OCI-LY7 (cell line): ENCODE measurements around the gene SETD3. TPM values are rescaled to one million over a fixed set of nuclear protein-coding genes. Genes with fewer than 3 reads are reported as not detected.

Experiments
- BruUV-seq: library from RNA; stranded (reverse); fragments of 400-500 nt; replicated peaks from 2 replicates; lab custom pipeline; 2021; lab: Mats Ljungman, UMichigan
- CTCF ChIA-PET: fragments of 300-600 bp; sonication (Branson Sonifier 250); formaldehyde crosslinking; loops from one replicate; lab custom pipeline; 2022; ENCODE audit warnings: antibody characterized with exemption; ENCODE audit not compliant: unreplicated experiment; lab: Charles Lee
- POLR2A ChIA-PET: fragments of 300-600 bp; sonication (Branson Sonifier 250); formaldehyde crosslinking; loops from one replicate; lab custom pipeline; 2022; ENCODE audit warnings: antibody characterized with exemption; lab: Charles Lee
- DNase-seq: peaks from one replicate; pipeline ENCODE4 v3.0.0-alpha.2; 2015; ENCODE audit warnings: low spot score
- H2AFZ ChIP-seq: fragments of 200-600 bp; sonication (generic), shearing (Covaris generic); 2 replicates; pipeline ENCODE4 v1.6.1; 2014; ENCODE audit warnings: mild to moderate bottlenecking, antibody characterized with exemption, low read length, moderate library complexity
- H3K27ac ChIP-seq: fragments of 200-600 bp; sonication (generic); 2 replicates; pipeline ENCODE4 v1.5.1; 2014; ENCODE audit warnings: mixed run types, low read depth, mild to moderate bottlenecking, moderate library complexity, low read length, inconsistent platforms; ENCODE audit not compliant: poor library complexity, severe bottlenecking
- H3K36me3 ChIP-seq: fragments of 200-600 bp; sonication (generic); 2 replicates; pipeline ENCODE4 v1.6.1; 2014; ENCODE audit warnings: mild to moderate bottlenecking, antibody characterized with exemption, low read length, moderate library complexity, mixed read lengths; ENCODE audit not compliant: insufficient read depth
- H3K4me1 ChIP-seq: fragments of 200-600 bp; sonication (generic); 2 replicates; pipeline ENCODE4 v1.5.1; 2014; ENCODE audit warnings: mild to moderate bottlenecking, low read length; ENCODE audit not compliant: insufficient read depth, poor library complexity, severe bottlenecking
- H3K4me2 ChIP-seq: fragments of 200-600 bp; sonication (generic); 2 replicates; pipeline ENCODE4 v1.6.1; 2014; ENCODE audit warnings: mild to moderate bottlenecking, low read length
- H3K4me3 ChIP-seq: fragments of 200-600 bp; sonication (generic); 2 replicates; pipeline ENCODE4 v1.5.1; 2014; ENCODE audit warnings: mild to moderate bottlenecking, low read depth, low read length; ENCODE audit not compliant: poor library complexity, severe bottlenecking
- H3K79me2 ChIP-seq: fragments of 200-600 bp; sonication (generic); 2 replicates; pipeline ENCODE4 v1.6.1; 2016; ENCODE audit warnings: low read depth, mild to moderate bottlenecking, low read length, moderate library complexity, mixed read lengths; ENCODE audit not compliant: insufficient read depth
- H3K9me2 ChIP-seq: fragments of 200-600 bp; sonication (generic); 2 replicates; pipeline ENCODE4 v1.6.1; 2016; ENCODE audit warnings: mild to moderate bottlenecking, low read length, mixed read lengths; ENCODE audit not compliant: insufficient read depth
- H3K9me3 ChIP-seq: fragments of 200-600 bp; sonication (generic); 2 replicates; pipeline ENCODE4 v1.6.1; 2014; ENCODE audit warnings: mild to moderate bottlenecking, mixed run types, low read length, mixed read lengths
- H4K20me1 ChIP-seq: fragments of 200-600 bp; sonication (generic); 2 replicates; pipeline ENCODE4 v1.6.1; 2014; ENCODE audit warnings: mild to moderate bottlenecking, antibody characterized with exemption, low read length, moderate library complexity, mixed read lengths; ENCODE audit not compliant: insufficient read depth
- EZH2phosphoT487 ChIP-seq: fragments of 200-600 bp; sonication (generic); IDR thresholded peaks from 2 replicates; pipeline ENCODE4 v1.6.1; 2018; ENCODE audit warnings: low read depth, borderline replicate concordance, mild to moderate bottlenecking, mixed run types, antibody characterized with exemption, low read length, moderate library complexity, mixed read lengths
- intact Hi-C: fragments of 100-400 bp; cut with micrococcal nuclease; formaldehyde crosslinking; loops from one replicate; pipeline ENCODE4 v1.10.0; 2022; ENCODE audit not compliant: unreplicated experiment
- total RNA-seq, 2 experiments: library from RNA; depleted of rRNA in 1 of 2; stranded (reverse); fragments of >200 nt in 1 of 2; shearing (Covaris generic) in 1 of 2; gene quantifications; 2 replicates each; pipeline ENCODE4 v1.2.3, GENCODE V29; 2014 to 2022
- TF ChIP-seq, protein P1 (sequence below): fragments of 200-600 bp; sonication (generic); conservative IDR thresholded peaks from 2 replicates; pipeline ENCODE4 v1.5.1; 2014; ENCODE audit warnings: mild to moderate bottlenecking, antibody characterized with exemption, low read length, moderate library complexity, mixed read lengths

The SETD3 gene
- total RNA-seq, 2 experiments from 2014 or later: 42.4 to 65.5 TPM

DNA sequence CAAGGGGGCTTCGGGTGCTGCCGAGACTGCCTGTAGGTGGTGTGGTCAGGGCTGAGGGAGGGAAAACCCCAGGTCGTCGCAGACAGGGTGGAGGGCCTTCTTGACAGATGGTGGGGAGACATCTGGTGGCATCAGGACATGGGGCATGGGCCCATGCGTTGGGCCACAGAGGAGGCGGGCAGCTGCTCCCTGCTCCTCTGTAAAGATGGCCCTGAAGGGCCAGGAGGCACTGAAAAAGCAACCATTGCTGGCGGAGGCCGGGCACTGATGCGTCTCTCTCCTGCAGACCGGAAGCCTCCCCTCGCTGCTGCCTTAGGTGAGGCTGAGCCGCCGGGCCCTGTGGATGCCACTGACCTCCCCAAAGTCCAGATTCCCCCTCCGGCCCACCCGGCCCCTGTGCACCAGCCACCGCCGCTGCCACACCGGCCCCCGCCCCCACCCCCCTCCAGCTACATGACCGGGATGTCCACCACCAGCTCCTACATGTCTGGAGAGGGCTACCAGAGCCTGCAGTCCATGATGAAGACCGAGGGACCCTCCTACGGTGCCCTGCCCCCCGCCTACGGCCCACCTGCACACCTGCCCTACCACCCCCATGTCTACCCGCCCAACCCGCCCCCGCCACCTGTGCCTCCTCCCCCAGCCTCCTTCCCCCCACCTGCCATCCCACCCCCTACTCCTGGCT lies 29.4 kb upstream of the SETD3 start:
- H2AFZ ChIP-seq: no peak overlapping the region
- no peak overlapping the region for H3K4me3 ChIP-seq
- H3K27ac ChIP-seq: no peak overlapping the region
- peaks cover 61% of the 10 kb centered on the region for H3K36me3 ChIP-seq
- H4K20me1 ChIP-seq: no peaks in the 10 kb centered on the region
- DNase-seq: no peak
- no peaks in the 10 kb centered on the region for H3K79me2 ChIP-seq
- no peaks in the 10 kb centered on the region for H3K9me3 ChIP-seq
- TF ChIP-seq, protein P1, sequence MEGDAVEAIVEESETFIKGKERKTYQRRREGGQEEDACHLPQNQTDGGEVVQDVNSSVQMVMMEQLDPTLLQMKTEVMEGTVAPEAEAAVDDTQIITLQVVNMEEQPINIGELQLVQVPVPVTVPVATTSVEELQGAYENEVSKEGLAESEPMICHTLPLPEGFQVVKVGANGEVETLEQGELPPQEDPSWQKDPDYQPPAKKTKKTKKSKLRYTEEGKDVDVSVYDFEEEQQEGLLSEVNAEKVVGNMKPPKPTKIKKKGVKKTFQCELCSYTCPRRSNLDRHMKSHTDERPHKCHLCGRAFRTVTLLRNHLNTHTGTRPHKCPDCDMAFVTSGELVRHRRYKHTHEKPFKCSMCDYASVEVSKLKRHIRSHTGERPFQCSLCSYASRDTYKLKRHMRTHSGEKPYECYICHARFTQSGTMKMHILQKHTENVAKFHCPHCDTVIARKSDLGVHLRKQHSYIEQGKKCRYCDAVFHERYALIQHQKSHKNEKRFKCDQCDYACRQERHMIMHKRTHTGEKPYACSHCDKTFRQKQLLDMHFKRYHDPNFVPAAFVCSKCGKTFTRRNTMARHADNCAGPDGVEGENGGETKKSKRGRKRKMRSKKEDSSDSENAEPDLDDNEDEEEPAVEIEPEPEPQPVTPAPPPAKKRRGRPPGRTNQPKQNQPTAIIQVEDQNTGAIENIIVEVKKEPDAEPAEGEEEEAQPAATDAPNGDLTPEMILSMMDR: no peak
- TF ChIP-seq EZH2phosphoT487: no peak
- intact Hi-C loops: no loop called here
- no peak overlapping the region for H3K4me2 ChIP-seq
- no TSS peak for BruUV-seq
- no peaks in the 10 kb centered on the region for H3K9me2 ChIP-seq
- POLR2A ChIA-PET: no interaction called here
- no peaks in the 10 kb centered on the region for H3K4me1 ChIP-seq
- CTCF ChIA-PET: no interaction called here

DNA sequence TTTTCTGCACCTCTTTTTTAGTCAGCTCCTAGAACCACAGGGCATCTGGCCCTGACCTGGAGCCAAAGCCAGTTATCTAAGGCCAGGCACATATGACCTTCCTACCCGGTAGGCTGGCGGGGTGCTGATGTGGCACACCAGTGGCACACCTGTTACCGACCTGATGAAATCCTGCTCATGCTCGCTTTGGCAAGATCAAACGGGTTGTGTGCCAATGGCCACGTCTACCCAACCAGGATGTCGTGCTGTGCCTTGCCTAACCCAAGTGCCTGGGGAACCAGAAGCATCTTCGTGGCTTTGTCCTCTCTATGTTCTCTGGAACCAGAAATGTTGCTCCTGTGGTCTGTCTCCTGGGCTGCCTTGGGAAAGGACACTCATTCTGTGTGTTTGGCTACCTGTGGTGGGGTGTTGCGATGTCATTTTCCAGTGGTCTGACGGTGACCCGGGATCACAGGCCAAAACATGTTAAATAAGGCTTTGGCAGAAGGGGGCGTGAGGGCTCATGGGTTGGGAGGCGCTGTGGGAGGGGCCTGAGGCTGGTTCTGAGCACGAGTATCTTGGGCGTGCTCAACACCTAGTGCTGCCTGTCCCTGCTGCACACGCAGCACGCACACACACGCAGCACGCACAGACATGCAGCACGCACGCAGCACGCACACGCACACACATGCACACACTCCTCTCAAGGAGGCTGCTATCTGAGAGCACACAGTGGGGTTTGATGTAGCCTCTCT lies 28.4 kb upstream of the SETD3 start:
- no peak for DNase-seq
- no TSS peak for BruUV-seq
- Histone ChIP-seq H4K20me1 (no peaks in the 10 kb centered on the region), H3K4me2 (no peak overlapping the region), H3K79me2 (no peaks in the 10 kb centered on the region), H3K4me3 (no peak overlapping the region), H3K9me2 (no peaks in the 10 kb centered on the region), H3K27ac (no peak overlapping the region), H3K36me3 (peaks cover 70% of the 10 kb centered on the region), H2AFZ (no peak overlapping the region), H3K9me3 (no peaks in the 10 kb centered on the region), H3K4me1 (no peaks in the 10 kb centered on the region)
- intact Hi-C loops: no loop called here
- POLR2A ChIA-PET: no interaction called here
- CTCF ChIA-PET: interaction anchor here (0.6 kb wide), 1 partner anchor 439 kb away, joined by 3 read pairs; no protein-coding TSS in a partner anchor
- TF ChIP-seq EZH2phosphoT487: no peak
- TF ChIP-seq, protein P1: no peak
